MM.1S (cell line): Measurements from ENCODE around the gene NPAT.

ENCODE experiments used
- DNase-seq: peaks from one replicate; pipeline ENCODE4 v3.0.0-alpha.2; 2015
- H2AFZ ChIP-seq: fragments of 300-600 bp; sonication (generic); 2 replicates; pipeline ENCODE4 v1.6.0; 2016; ENCODE audit warnings: antibody characterized with exemption, low read length
- H3F3A ChIP-seq: fragments of 300-600 bp; sonication (generic); 2 replicates; pipeline ENCODE4 v1.6.1; 2016; ENCODE audit warnings: mild to moderate bottlenecking, antibody characterized with exemption, low read length, moderate library complexity, mixed read lengths; ENCODE audit not compliant: insufficient read depth
- H3K27ac ChIP-seq: fragments of 300-600 bp; sonication (generic); 2 replicates; pipeline ENCODE4 v1.5.1; 2016; ENCODE audit warnings: mild to moderate bottlenecking, low read length
- H3K27me3 ChIP-seq: fragments of 300-600 bp; sonication (generic); replicated peaks from 2 replicates; pipeline ENCODE4 v1.6.0; 2016; ENCODE audit warnings: low read length; ENCODE audit not compliant: insufficient read depth
- H3K36me3 ChIP-seq: fragments of 300-600 bp; sonication (generic); replicated peaks from 2 replicates; pipeline ENCODE4 v1.6.1; 2016; ENCODE audit warnings: mild to moderate bottlenecking, low read length, mixed read lengths; ENCODE audit not compliant: insufficient read depth
- H3K4me1 ChIP-seq: fragments of 300-600 bp; sonication (generic); 2 replicates; pipeline ENCODE4 v1.6.1; 2016; ENCODE audit warnings: low read length, mixed read lengths
- H3K4me2 ChIP-seq: fragments of 300-600 bp; sonication (generic); 2 replicates; pipeline ENCODE4 v1.6.0; 2016; ENCODE audit warnings: low read depth, low read length
- H3K4me3 ChIP-seq: fragments of 300-600 bp; sonication (generic); 2 replicates; pipeline ENCODE4 v1.5.1; 2016; ENCODE audit warnings: low read length, mixed read lengths
- H3K79me2 ChIP-seq: fragments of 300-600 bp; sonication (generic); 2 replicates; pipeline ENCODE4 v1.6.1; 2016; ENCODE audit warnings: mixed run types, low read length, mixed read lengths
- H3K9ac ChIP-seq: fragments of 300-600 bp; sonication (generic); 2 replicates; pipeline ENCODE4 v1.6.1; 2016; ENCODE audit warnings: low read length, mixed read lengths
- H3K9me2 ChIP-seq: fragments of 300-600 bp; sonication (generic); replicated peaks from 2 replicates; pipeline ENCODE4 v1.6.1; 2016; ENCODE audit warnings: mild to moderate bottlenecking, low read length, mixed read lengths; ENCODE audit not compliant: insufficient read depth
- H3K9me3 ChIP-seq: fragments of 300-600 bp; sonication (generic); replicated peaks from 2 replicates; pipeline ENCODE4 v1.6.1; 2016; ENCODE audit warnings: mild to moderate bottlenecking, low read length, mixed read lengths; ENCODE audit not compliant: insufficient read depth
- H4K20me1 ChIP-seq: fragments of 300-600 bp; sonication (generic); 2 replicates; pipeline ENCODE4 v1.6.1; 2016; ENCODE audit warnings: mild to moderate bottlenecking, low read length, moderate library complexity, mixed read lengths; ENCODE audit not compliant: insufficient read depth
- CTCF ChIP-seq: fragments of 300-600 bp; sonication (generic); IDR thresholded peaks from 2 replicates; pipeline ENCODE4 v1.5.1; 2016; ENCODE audit warnings: antibody characterized with exemption, low read length, mixed read lengths
- EZH2 ChIP-seq: fragments of 300-600 bp; sonication (generic); optimal IDR thresholded peaks from 2 replicates; pipeline ENCODE3; 2017; ENCODE audit warnings: low read depth, mild to moderate bottlenecking, antibody characterized with exemption, low read length, mixed read lengths
- EZH2phosphoT487 ChIP-seq: fragments of 300-600 bp; sonication (generic); IDR thresholded peaks from 2 replicates; pipeline ENCODE4 v1.6.1; 2018; ENCODE audit warnings: antibody characterized with exemption, low read length

Gene NPAT

DNA sequence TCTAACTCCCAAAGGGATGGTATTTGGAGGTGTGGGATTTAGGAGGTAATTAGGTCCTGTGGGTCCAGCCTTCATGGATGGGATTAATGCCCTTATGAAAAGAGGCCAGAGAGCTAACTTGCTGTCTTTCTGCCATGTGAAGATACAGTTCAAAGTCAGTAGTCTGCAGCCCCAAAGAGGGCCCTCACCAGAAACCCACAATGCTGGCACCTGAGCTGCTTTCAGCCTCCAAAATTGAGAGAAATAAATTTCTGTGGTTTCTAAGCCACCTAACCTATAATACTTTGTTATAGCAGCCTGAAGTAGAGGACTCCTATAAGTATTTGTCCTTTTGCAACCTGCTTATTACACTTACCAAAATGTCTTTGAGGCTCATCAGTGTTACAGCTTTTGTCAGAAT lies 16.6 kb upstream of the NPAT start:
- H3K4me2 ChIP-seq: no peak overlapping the region
- H2AFZ ChIP-seq: no peak overlapping the region
- peaks cover 16% of the 10 kb centered on the region for H4K20me1 ChIP-seq
- no peak overlapping the region for H3K27ac ChIP-seq
- no peaks in the 10 kb centered on the region for H3K9me3 ChIP-seq
- TF ChIP-seq CTCF: no peak
- TF ChIP-seq EZH2: no peak
- no peak for TF ChIP-seq EZH2phosphoT487
- H3K9ac ChIP-seq: no peak overlapping the region
- no peaks in the 10 kb centered on the region; the same call in 1 of the 2 replicates for H3K79me2 ChIP-seq
- no peak overlapping the region for H3K4me3 ChIP-seq
- DNase-seq: peak; percentile 17
- H3K36me3 ChIP-seq: no peaks in the 10 kb centered on the region
- peaks cover 16% of the 10 kb centered on the region for H3F3A ChIP-seq
- no peaks in the 10 kb centered on the region for H3K27me3 ChIP-seq
- peaks cover 20% of the 10 kb centered on the region for H3K4me1 ChIP-seq
- no peaks in the 10 kb centered on the region for H3K9me2 ChIP-seq

DNA sequence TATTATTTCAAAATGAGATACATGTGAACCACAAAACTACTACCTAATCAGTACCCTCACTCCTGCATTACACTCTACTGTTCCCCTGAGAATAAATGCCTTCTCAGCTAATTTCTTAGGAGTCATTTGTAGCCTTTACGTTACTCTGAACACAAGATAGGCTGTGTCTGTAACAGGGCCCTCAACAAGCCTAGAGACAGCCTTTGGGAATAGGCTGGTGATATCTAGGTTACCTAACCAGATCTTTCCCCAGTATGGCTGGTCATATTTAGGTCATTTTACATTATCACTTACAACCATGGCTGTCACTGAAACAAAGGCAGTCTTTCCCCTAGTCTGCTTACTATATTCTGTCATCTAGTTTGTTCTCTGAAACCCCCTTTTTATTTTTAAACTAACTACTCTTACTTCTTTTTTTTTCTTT lies 14.6 kb upstream of the NPAT start:
- H3K27ac ChIP-seq: no peak overlapping the region
- no peaks in the 10 kb centered on the region for H3K36me3 ChIP-seq
- TF ChIP-seq EZH2 (no peak), EZH2phosphoT487 (no peak), CTCF (no peak)
- H3K27me3 ChIP-seq: no peaks in the 10 kb centered on the region
- H3K9me3 ChIP-seq: no peaks in the 10 kb centered on the region
- H3K4me2 ChIP-seq: peak overlapping the region; percentile 26; the same call in 1 of the 2 replicates
- H3K4me3 ChIP-seq: no peak overlapping the region
- H3K9ac ChIP-seq: no peak overlapping the region
- no peaks in the 10 kb centered on the region for H3K9me2 ChIP-seq
- H3K4me1 ChIP-seq: peaks cover 20% of the 10 kb centered on the region
- no peak overlapping the region for H2AFZ ChIP-seq
- H4K20me1 ChIP-seq: peaks cover 16% of the 10 kb centered on the region
- peaks cover 16% of the 10 kb centered on the region for H3F3A ChIP-seq
- no peak for DNase-seq
- no peaks in the 10 kb centered on the region; the same call in 1 of the 2 replicates for H3K79me2 ChIP-seq

DNA sequence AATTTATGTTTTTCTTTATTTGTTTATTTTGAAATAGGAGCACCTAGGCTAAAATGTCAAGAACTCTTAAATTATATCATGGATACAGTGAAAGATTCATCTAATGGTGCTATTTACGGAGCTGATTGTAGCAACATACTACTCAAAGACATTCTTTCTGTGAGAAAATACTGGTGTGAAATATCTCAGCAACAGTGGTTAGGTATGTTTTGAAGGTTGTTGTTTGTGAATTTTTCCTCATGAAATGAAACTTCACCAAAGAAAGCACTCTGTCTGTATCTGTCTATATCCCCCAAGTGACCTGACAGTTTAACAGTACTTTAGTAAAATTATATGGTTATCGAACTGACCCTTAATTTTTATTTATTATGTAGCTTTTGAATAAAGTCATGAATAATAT lies 13.2 kb upstream of the NPAT start:
- TF ChIP-seq EZH2phosphoT487 (no peak), CTCF (no peak), EZH2 (no peak)
- no peaks in the 10 kb centered on the region for H3K9me2 ChIP-seq
- no peaks in the 10 kb centered on the region for H3K27me3 ChIP-seq
- H3K79me2 ChIP-seq: no peaks in the 10 kb centered on the region; the same call in 1 of the 2 replicates
- H2AFZ ChIP-seq: no peak overlapping the region
- no peak overlapping the region for H3K4me3 ChIP-seq
- peaks cover 16% of the 10 kb centered on the region for H4K20me1 ChIP-seq
- H3K27ac ChIP-seq: no peak overlapping the region
- H3K9me3 ChIP-seq: no peaks in the 10 kb centered on the region
- H3K9ac ChIP-seq: no peak overlapping the region
- H3K4me1 ChIP-seq: peaks cover 20% of the 10 kb centered on the region
- H3K36me3 ChIP-seq: no peaks in the 10 kb centered on the region
- H3F3A ChIP-seq: peaks cover 16% of the 10 kb centered on the region
- H3K4me2 ChIP-seq: no peak overlapping the region
- no peak for DNase-seq
